ENCODE results near the gene PCSK5.

PCSK5 gene

GRCh38 chr9:76176171-76176570 lies 285.7 kb downstream of the PCSK5 start:
- no peak for DNase-seq (ENCODE audit: low read depth)
- no peak for TF ChIP-seq CTCF (IDR thresholded peaks at IDR 0.05; ENCODE audit: low read depth, low read length, missing control alignments)
- no peak overlapping the region for H3K4me3 ChIP-seq (ENCODE audit: low read depth, low read length)

- H3K4me3 ChIP-seq (ENCODE audit: low read depth, low read length) = no peak overlapping the region
- DNase-seq (ENCODE audit: low read depth) = no peak
- TF ChIP-seq CTCF (IDR thresholded peaks at IDR 0.05; ENCODE audit: low read depth, low read length, missing control alignments) = no peak
These were observed 287.5 kb downstream of the PCSK5 start for GRCh38 chr9:76177931-76178330.

DNA sequence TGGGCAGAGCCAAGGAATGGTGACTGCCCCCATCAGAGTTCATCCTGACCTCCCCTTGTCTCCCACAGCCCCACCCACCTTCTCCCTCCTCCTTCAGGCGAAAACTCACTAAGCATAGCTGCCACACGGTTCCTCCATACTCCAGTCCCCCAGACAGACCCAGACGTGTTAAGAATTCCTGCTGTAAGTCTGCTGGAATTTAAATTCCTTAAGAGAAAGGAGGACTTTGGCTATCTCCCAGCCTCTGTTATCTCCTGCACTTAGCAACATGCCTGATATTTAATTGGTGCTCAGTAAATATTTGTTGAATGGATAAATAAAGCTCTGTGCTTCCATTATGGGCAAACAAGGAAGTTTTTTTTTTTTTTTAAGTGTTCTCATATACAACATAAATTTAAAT lies 290.1 kb downstream of the PCSK5 start:
- no peak for TF ChIP-seq CTCF (IDR thresholded peaks at IDR 0.05; ENCODE audit: low read depth, low read length, missing control alignments)
- no peak for DNase-seq (ENCODE audit: low read depth)
- no peak overlapping the region for H3K4me3 ChIP-seq (ENCODE audit: low read depth, low read length)

GRCh38 chr9:76181020-76181641 lies 290.7 kb downstream of the PCSK5 start:
- TF ChIP-seq CTCF (IDR thresholded peaks at IDR 0.05; ENCODE audit: low read depth, low read length, missing control alignments) = no peak
- H3K4me3 ChIP-seq (ENCODE audit: low read depth, low read length) = no peak overlapping the region
- no peak for DNase-seq (ENCODE audit: low read depth)

DNA sequence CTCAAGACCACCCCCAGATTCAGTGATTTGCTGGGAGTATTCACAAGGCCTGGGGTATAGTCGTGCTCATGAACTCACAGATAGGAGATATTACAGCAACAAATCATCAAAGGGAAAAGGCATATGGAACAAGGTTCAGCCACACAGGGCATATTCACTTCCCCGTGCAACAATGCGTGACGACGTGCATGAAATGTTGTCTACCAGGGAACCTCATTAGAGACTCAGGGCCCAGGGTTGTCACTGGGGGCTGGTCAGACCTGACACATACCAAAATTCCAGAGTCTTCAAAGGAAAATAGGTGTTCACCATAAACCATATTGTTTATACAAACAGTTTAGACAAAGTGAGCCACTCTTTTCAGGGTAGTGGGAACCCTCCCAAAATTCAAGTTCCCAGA lies 291.3 kb downstream of the PCSK5 start:
- no peak for DNase-seq (ENCODE audit: low read depth)
- H3K4me3 ChIP-seq (ENCODE audit: low read depth, low read length) = no peak overlapping the region
- TF ChIP-seq CTCF (IDR thresholded peaks at IDR 0.05; ENCODE audit: low read depth, low read length, missing control alignments) = no peak

DNA sequence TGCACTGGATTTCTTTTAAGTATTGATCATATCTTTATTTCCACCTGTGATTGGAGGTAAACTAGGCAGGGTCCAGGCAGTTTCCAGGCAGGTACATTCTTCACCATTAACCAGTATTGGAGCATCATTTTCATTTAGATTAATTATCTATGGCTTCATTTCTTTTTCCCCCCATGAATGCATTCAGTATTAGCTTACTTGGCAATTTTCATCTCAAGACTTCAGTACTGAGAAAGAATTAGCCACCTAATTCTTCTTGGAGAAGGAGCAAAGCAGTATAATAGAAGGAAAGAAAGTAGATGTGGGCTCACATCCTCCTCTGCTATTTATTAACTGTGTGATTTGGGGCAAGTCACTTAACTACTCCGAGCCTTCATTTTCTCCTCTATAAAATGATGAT lies 295.0 kb downstream of the PCSK5 start:
- no peak overlapping the region for H3K4me3 ChIP-seq (ENCODE audit: low read depth, low read length)
- no peak for TF ChIP-seq CTCF (IDR thresholded peaks at IDR 0.05; ENCODE audit: low read depth, low read length, missing control alignments)
- no peak for DNase-seq (ENCODE audit: low read depth)

DNA sequence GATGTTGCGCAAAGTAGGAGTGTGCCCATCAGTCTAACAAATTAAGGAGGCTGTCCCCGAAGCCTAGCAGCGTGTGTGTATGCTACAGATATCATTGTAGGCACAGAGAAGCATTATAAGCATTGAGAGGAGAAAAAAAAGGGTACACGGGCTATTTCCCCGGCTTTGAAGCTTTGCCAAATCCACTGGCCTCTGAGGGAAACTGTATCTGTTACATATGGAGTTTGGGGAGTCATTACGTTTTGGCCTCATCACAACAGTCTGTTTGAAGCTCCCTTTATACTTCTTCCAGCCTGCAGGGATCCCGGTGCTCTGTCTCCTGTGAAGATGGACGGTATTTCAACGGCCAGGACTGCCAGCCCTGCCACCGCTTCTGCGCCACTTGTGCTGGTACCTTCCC lies 297.8 kb downstream of the PCSK5 start:
- TF ChIP-seq CTCF (IDR thresholded peaks at IDR 0.05; ENCODE audit: low read depth, low read length, missing control alignments) = no peak
- no peak for DNase-seq (ENCODE audit: low read depth)
- H3K4me3 ChIP-seq (ENCODE audit: low read depth, low read length) = no peak overlapping the region
